NCI-H2227 (cell line): Measurements from ENCODE around the gene NKD1.

Source experiments
- DNase-seq: peaks from one replicate; lab custom pipeline; 2025; ENCODE audit not compliant: unreplicated experiment; lab: John Stamatoyannopoulos, UW

The NKD1 gene

GRCh38 chr16:50598256-50598894 lies 50.2 kb downstream of the NKD1 start:
- no peak for DNase-seq

DNA sequence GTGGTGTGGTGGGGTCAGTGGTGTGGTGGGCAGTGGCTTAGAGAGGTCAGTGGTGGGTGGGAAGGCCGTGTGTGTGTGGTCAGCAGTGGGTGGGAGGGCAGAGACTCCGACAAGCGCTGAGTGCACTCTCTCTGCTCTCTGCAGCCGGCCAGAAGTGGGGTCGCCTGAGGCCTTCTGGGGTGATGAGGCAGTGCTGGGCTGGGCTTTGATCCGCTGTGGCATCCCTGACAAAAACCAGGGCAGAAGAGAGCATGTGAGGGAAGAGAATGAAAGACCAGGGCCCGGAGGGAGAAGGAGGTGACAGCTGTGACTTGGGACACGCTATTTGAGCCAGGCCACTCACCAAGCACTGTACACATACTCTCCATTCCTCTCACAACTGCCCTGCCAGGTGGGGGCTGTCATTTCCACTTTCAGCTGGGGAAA lies 50.8 kb downstream of the NKD1 start:
- no peak for DNase-seq

DNA sequence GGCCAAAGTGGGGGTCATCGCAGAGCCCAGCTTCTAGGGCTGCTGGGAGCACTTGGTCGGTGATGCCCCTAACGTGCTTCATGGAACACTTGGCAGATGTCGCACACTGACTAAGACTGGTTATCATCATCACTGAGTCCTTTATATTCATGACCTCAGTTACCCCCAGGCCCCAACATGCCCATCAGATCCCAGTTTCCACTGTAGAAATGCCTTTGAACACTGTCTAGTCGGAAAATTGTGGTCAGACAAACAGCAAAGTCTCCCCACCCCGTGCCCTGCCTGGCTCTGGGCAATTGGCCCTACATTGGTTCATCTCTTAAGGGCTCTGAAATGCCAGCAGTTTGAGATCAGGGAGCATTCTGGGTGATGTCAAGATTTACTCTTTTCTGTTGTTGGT lies 51.3 kb downstream of the NKD1 start:
- DNase-seq, result no peak

- DNase-seq, result no peak
These were observed 52.5 kb downstream of the NKD1 start for GRCh38 chr16:50600582-50601283.

DNA sequence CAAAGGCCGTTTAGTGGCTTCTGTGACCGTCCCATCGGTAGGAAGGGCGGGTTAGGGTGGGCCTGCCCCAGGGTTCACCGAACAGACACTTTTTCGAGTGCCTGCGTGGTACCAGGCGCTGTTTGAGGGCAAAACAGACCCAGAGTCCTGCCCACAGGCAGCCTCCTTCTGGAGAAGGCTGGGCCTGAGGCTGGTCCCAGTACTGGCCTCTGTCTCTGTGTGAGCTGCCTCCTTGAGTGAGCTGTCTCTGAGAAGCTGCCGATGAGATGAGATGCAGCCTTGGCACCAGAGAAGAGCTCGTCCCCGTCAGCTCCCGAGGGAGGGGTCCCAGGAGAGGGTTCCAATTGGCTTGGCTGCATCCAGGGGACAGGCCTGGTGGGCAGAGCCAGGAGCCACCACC lies 53.1 kb downstream of the NKD1 start:
- no peak for DNase-seq

DNA sequence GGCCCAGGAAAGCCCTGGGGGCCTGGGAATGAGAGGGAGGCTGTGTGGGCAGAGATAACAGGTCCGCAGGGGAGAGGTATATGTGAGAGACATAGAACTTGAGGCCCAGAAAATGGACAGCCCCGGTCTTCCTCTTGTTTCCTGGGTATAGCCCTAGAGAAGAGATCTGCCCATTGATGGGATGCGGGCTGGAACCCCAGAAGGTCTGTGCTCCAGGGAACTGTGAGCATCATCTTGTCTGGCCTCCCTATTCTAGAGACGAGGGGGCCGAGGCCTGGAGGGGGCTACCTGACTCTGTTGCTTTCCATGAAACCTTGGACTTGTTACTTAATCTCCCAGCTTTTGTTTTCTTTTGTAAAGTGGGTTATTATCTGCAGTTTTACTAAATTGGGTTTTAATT lies 53.9 kb downstream of the NKD1 start:
- no peak for DNase-seq

DNA sequence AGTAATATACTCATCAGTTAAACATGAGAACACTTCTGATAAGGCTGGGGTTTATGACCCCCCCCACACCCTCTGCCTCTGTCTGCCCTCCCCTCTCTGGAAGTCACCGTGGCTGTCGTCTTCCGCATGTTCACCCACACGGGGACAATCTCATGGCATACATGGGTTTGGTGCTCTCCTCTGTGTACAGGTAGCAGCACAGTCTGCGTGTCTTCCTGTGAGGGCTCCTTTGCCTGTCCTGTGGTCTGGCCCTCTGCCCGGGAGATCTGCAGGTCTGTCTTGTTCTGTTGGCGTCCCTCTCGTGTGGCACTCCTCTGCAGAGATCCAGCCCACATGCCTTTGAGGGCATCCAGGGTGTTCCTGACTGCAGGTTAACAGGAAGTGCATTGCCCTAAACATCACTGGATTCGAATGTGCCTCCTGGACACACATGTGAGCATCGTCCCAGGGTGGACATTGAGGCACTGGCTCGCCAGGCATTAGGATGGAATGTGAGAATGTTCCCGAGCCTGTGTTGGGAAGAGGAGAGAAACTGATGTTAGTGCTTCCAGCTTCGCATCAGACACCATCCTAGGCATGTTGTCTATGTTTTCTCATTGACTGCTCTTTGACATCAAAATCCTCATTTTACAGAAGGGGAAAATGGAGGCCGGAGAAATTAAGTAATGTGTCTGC lies 54.5 kb downstream of the NKD1 start:
- DNase-seq, result no peak

DNA sequence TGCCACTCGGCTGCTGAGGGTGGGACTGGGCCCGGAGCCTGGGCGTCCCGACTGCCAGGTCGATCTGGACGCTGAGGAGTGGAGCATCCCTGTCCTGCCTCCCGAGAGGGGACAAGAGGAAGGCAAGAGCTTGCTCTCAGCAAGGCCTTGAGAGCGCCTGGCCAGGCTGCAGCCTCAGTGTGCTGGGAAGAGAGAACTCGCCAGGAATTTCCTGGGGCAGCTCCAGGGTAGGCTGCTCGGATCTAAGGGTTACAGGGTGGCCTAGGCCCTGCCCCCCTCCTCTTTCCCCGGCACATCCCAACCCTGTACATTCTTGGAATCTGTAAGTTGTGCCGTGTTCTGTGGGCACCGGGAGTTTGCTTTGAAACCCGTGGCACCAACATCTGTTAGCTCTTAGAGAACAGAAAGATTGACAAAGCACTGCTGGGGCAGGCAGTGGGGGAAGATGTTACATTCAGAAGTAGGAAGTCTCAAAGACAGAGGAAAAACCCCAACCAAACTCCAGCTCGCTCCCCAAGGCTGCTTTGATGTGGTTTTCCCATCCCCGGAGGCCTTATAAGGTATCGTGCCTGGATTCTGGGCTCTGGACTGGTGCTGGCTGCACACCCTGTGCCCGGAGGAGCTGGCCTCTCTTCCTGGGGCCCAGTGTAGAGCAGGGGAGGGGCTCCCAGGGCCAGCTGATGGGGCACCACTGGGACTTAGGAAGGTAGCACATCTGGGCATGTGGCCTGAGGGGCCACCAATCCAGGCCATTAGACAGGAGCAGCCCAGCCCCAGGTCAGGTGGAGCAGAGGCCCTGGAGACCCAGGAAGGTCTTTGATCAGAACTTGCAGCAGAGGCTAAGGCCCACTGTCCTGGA lies 55.2 kb downstream of the NKD1 start:
- no peak for DNase-seq

DNA sequence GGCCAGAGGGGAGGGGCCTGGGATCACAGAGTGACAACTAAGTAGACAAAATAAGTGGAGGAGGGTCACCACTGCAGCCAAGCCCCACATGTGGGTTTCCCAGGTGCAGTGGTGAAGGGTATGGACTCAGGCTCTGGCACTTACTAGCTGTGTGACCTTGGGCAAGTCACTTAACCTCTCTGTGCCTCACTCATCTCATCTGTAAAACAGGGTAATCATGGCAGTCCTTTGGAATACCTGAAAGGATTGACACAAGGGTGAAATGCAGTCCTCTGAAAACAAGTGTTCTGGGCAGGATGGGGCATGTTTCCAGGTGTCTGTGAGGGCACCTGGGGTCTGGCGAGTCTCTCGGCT lies 55.8 kb downstream of the NKD1 start:
- no peak for DNase-seq

DNA sequence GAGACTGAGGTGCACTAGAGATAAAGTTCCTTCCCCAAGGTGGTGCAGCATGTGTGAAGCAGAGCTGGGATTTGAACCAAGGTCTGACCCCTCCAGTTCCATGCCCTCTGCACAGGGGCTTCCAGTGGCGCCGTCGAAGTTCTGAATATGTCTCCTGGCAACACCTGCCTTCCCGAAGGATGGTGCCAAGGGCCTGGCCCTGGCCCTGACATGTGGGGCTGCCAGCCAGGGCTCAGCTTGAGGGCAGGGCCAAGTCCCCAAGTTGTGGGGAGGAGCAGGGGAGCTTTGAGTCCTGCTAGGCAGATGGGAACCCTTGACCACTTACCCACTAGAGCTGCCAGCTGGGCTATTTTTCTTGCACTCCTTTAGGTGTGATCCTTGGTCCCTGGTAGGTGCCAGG lies 56.4 kb downstream of the NKD1 start:
- no peak for DNase-seq

DNA sequence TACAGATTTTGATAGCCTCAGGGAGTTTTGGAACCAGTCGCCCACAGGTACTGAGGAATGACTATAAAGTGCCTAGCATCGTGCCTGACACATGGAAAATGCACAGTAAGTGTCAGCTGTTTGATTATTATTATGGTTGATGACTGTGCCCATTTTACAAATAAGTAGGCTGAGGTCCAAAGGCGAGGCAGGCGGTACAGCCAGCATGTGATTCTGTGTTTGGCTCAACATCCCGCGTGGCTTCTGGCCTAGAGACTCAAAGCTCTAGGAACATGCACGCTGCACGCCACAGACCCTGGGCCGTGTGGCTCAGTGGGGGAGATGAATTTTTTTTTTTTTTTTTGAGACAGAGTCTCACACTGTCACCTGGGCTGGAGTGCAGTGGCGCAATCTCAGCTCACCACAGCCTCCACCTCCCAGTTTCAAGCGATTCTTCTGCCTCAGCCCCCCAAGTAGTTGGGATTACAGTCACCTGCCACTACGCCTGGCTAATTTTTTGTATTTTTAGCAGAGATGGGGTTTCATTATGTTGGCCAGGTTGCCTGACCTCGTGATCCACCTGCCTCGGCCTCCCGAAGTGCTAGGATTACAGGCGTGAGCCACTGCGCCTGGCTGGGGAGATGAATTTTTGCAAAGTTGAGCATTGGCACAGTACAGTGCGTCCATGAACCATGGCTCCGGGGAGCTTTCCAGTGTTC lies 57.7 kb downstream of the NKD1 start:
- DNase-seq, result no peak

GRCh38 chr16:50606431-50607050 lies 58.3 kb downstream of the NKD1 start:
- peak; percentile 42 for DNase-seq

DNA sequence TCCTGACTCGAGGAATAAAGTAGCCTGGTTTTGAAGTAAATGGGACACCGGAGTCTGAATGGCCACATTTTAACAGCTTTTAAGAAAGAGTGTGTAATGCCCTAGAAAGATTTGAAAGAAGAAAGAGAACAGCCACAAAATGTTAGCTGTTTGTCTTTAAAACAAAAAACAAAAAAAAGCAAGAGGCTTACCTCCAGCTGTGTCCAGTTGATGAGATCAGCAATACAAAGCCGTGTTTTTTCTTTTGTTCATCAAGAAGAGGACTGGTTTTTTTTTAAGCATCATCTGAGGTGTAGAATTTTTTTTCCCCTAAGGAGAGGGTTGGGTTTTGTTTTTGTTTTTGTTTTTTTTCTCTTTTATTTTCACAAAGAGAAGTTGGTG lies 58.8 kb downstream of the NKD1 start:
- DNase-seq, result no peak

DNA sequence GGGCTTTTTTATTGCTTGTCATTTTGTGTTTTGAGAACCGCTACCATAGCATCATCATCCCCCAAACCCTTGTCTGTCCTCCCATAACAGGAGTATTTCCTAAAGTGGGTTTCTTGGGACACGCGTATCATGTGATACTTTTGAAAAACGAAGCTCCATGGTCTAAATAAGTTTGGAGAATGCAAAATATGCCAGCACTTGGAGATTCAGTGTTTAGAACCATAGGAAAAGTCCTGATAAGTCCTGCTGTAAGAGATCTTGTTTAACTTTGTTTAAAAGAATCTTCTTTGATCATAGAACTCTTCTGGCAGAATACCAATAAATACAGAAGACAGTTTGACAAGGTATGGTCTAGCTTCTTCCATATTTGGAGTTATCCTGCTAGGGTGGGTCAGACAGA lies 59.3 kb downstream of the NKD1 start:
- DNase-seq, result no peak

- no peak for DNase-seq
These were observed 59.9 kb downstream of the NKD1 start for GRCh38 chr16:50607970-50608557.

GRCh38 chr16:50609049-50609448 lies 60.9 kb downstream of the NKD1 start:
- no peak for DNase-seq

GRCh38 chr16:50609471-50609870 lies 61.3 kb downstream of the NKD1 start:
- DNase-seq, result no peak

DNA sequence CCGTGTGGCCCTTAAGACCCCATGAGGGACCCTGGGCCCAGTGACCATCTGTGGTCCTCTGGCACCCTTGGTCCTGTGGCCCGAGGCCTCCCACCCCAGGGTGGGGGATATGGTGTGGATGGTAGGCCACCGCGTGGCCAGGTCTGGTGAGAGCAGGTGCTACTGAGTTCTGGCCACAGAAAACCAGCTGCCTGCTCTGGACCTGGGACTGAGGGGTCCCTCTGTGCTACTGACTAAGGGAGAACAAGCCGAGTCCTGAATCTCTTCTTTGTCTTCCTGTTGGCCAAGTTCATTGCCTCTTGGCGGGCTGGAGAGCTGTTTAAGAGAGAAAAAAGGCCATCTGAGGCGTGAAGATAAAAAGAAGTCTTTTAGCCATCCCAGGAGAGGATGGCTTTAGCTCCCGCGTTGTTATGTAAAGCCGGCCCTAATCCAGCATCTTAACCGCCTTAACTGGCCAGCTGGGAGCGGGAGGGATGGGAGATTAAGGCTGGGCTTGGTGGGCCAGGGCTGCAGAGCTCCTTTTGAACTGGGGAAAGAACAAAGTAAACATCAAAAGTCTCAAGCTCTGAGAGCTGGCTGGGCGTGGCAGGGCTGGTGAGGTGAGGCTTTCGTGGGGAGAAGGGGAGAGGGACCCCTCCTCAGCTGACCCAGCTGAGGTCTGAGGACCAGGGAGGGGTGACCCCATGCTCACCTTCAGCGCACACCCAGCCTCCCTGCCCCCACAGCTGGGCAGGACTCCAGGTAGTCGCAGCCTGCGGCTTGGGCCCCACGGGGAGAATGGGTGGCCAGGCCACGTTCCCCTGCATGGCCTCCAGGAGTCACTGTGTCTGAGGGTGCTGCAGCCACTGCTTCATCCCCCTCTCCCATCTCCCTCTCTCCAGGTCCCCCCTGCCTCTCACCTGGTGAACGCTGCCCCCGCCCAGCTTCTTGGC lies 62.4 kb downstream of the NKD1 start:
- DNase-seq, result no peak

DNA sequence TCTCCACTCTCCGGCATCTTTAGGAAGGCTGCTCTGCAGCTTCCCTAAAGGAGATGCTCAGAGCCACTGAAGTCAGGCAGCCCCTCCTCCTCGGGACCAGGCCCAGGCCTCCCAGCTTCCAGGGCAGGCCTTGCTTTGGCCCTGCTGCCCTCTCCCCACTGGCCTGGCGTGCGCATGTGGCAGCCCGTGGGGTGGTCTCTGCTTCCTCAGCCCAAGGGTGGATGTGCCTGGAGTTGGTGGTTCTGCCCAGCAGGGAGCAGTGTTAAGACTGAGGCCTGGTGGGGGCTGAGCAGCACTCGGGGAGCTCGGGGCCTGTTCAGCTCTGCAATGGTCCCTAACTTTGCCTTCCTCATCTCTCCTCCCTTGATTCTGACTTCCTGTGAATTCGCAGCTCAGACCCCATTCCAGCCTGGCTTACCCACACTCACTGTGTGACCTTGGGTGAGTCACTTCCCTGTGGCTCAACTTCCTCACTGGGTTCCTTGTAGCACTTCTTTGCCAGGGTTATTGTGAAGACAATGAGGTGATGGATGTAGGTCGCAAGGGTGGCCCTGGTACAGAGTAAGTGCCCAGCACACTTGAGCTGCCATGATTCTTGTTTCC lies 63.2 kb downstream of the NKD1 start:
- no peak for DNase-seq
